HG03354 (cell line): ENCODE measurements around the gene ATP6V0E1.
A peak's percentile ranks its signal among the peaks of the same experiment; 100 is the strongest.
"Not testable (repeated sequence)": the region's sequence is repeated elsewhere in the genome, so short reads cannot be mapped to it uniquely, and the experiment has no call there.

Experiments used
- ATAC-seq: cut with Tn5 transposase; IDR thresholded peaks from one replicate; pipeline ENCODE4 v1.9.1; 2021; ENCODE audit warnings: mild to moderate bottlenecking; ENCODE audit not compliant: unreplicated experiment, poor library complexity, severe bottlenecking

Gene ATP6V0E1

GRCh38 chr5:173056783-173057061 is 73.2 kb downstream of the ATP6V0E1 start:
- ATAC-seq, result peak; percentile 38

GRCh38 chr5:173057062-173057924 is 73.7 kb downstream of the ATP6V0E1 start:
- peak; percentile 84 for ATAC-seq

GRCh38 chr5:173062141-173062540 is 78.6 kb downstream of the ATP6V0E1 start:
- ATAC-seq, result no peak

DNA sequence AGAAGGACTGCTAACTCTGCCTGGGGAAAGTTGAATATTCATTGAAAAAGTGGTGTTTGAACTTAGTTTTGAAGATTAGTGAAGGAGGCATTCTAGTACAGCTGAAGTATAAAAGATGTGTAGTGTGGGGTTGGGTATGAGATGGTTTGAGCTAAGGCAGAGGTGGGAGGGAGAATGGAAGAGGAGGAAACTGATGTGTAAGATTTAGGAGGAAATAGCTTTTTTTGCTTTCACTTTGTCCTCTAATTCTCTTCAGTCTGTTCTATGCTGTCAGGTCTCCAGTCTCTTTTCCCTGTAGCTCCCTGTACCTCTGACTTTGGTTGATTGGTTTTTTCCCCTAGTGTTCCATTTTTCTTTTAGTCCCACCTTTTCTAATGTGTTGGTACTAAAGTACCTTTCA is 81.6 kb downstream of the ATP6V0E1 start:
- ATAC-seq, result peak; percentile 69

DNA sequence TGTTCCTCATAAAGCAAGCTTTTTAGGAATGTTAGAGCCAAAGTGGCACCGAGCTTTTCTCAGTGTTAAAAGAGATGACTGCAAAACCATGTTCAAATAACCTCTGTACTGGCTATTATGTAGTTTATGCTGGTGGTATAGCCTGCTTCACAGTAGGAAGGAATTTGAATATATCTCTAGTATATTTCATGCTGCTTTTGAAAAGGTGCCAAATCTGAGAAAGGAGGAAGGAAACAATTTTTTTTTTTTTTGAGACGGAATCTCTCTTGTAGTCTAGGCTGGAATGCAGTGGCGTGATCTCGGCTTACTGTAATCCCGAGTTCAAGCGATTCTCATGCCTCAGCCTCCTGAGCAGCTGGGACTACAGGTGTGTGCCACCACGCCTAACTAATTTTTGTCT is 86.1 kb downstream of the ATP6V0E1 start:
- no peak for ATAC-seq

DNA sequence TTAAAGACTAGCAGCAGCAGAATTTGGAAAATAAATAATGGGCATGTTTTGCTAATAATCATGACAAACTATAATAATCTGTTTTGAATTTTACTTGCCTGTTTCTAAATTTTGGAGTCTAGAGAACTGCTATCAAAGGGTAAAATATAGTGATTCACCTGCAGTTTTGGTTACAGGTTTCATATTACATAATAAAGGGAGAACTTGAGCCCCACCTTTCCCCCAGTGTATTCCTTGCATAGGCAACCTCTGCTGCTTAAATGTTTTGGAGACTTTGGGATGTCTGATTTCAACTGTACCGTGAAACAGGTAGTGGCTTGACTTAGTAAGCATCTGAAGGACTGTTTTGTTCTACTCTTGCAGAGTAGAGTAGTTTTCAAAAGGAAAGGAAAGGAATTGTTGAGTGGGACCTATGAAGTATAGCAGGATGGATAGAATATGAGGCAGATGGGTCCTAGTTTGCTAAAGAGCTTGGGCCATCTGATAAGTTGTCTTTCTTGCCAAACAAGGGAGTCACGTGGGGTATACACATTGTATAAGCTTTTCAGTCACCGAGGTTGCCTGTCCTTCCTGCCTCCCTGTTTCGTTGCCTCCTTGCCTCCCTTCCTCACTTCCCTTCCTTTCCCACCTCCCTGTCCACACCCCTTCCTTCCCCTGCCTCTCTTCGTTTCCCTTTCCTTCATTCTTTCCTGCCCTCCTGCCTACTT is 91.7 kb downstream of the ATP6V0E1 start:
- ATAC-seq, result no peak

DNA sequence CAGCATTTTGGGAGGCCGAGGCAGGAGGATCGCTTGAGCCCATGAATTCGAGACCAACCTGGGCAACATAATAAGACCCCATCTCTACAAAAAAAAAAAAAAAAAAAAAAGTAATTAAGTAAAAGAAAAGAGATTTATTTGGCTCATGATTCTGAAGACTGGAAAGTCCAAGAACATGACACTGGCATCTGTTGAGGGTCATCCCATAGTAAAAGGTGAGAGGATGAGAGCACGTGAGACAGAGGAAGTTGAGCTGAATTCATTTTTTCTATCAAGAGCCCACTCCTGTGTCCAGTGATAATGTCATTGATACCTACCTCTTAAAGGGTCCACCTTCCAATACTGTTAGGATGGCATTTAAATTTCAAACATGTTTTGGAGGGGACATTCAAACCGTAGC is 92.4 kb downstream of the ATP6V0E1 start:
- ATAC-seq, result no peak

- not testable (repeated sequence) for ATAC-seq
These were observed 92.9 kb downstream of the ATP6V0E1 start for GRCh38 chr5:173076471-173076870.

GRCh38 chr5:173078878-173079277 is 95.3 kb downstream of the ATP6V0E1 start:
- ATAC-seq, result no peak
